Esophagus muscularis mucosa (tissue), 4 donors: ENCODE measurements around the gene AKT1. TPM values are rescaled to one million over a fixed set of nuclear protein-coding genes. Genes with fewer than 3 reads are reported as not detected.

Source experiments
- DNase-seq: peaks from one replicate; pipeline ENCODE4 v3.0.0-alpha.2; 2017; ENCODE audit errors: extremely low spot score
- H3K27ac ChIP-seq, 4 donors: fragments of 200-600 bp; sonication (generic); replicated peaks in 1 of 4; 1 replicate in 3 of 4; 2 replicates in 1 of 4; pipeline ENCODE4 v1.5.1; 2016 to 2019; ENCODE audit warnings: mild to moderate bottlenecking in 1 of 4
- H3K27me3 ChIP-seq, 4 donors: fragments of 200-600 bp; sonication (generic); one replicate each; pipeline versions ENCODE4 v1.5.1 to v1.6.0; 2016 to 2019
- H3K36me3 ChIP-seq, 4 donors: fragments of 200-600 bp; sonication (generic); one replicate each; pipeline ENCODE4 v1.5.1; 2016 to 2019
- H3K4me1 ChIP-seq, 4 donors: fragments of 200-600 bp; sonication (generic); one replicate each; pipeline ENCODE4 v1.5.1; 2016 to 2019
- H3K4me3 ChIP-seq, 4 donors: fragments of 200-600 bp; sonication (generic); 1 replicate in 2 of 4; 2 replicates in 2 of 4; pipeline ENCODE4 v1.5.1; 2016 to 2019; ENCODE audit warnings: mild to moderate bottlenecking in 4 of 4, moderate library complexity in 1 of 4
- H3K9me3 ChIP-seq, 4 donors: fragments of 200-600 bp; sonication (generic); 1 replicate in 3 of 4; 2 replicates in 1 of 4; pipeline ENCODE4 v1.5.1; 2016 to 2019
- EP300 ChIP-seq: sonication (generic); formaldehyde crosslinking; IDR thresholded peaks from one replicate; pipeline ENCODE4 v1.6.1; 2017; ENCODE audit warnings: antibody characterized with exemption
- POLR2A ChIP-seq: fragments of 450-650 bp; IDR thresholded peaks from one replicate; pipeline ENCODE4 v1.6.1; 2017; ENCODE audit warnings: antibody characterized with exemption, moderate library complexity, mild to moderate bottlenecking, low read depth
- POLR2AphosphoS5 ChIP-seq, 2 donors: sonication (generic); formaldehyde crosslinking; IDR thresholded peaks; one replicate each; pipeline ENCODE4 v1.6.1; 2017; ENCODE audit warnings: antibody characterized with exemption in 2 of 2
- WGBS: methylation state at CpG from one replicate; pipeline ENCODE4 v1.1.5; 2018; 5-methylcytosine and 5-hydroxymethylcytosine counted together
- intact Hi-C: fragments of 100-400 bp; cut with DNase I; formaldehyde crosslinking; loops from one replicate; pipeline ENCODE4 v1.15.1; 2023
- total RNA-seq, 4 donors: library from RNA; depleted of rRNA; stranded (reverse); fragments of >200 nt; gene quantifications; one replicate each; pipeline versions ENCODE4 v1.1.0 to v1.2.1, GENCODE V29; 2016
- TF ChIP-seq, protein P1 (sequence below), 3 experiments: fragments of 200-600 bp in 2 of 3; fragments of 450-650 bp in 1 of 3; sonication (generic) in 2 of 3; IDR thresholded peaks; one replicate each; pipeline ENCODE4 v1.5.1; 2017 to 2019; ENCODE audit warnings: antibody characterized with exemption in 3 of 3, mild to moderate bottlenecking in 2 of 3, moderate library complexity in 1 of 3

Gene AKT1
- total RNA-seq: 100 to 1,000 TPM; 162 to 267 (median 187) TPM

GRCh38 chr14:104794993-104795780 is at the start of gene AKT1:
AKT1 (minus strand) TSS chr14:104795748; CDS start chr14:104792643, 3,105 bp downstream.
- Histone ChIP-seq H3K27ac (peak within 1 kb of the TSS; percentile 84 to 97 (median 93)), H3K27me3 (no peaks in the 10 kb centered on the region), H3K36me3 (peaks cover 6 to 24% (median 22%) of the 10 kb centered on the region in 4 donors), H3K9me3 (no peaks in the 10 kb centered on the region), H3K4me1 (peaks cover 57 to 93% (median 71%) of the 10 kb centered on the region in 4 donors), H3K4me3 (peak within 1 kb of the TSS; percentile 84 to 95 (median 92))
- DNase-seq: no peak
- WGBS: 2% methylated on average over 32 of the region's 124 CpGs
- intact Hi-C loops: no loop called here
- TF ChIP-seq POLR2AphosphoS5 (IDR thresholded peaks at IDR 0.05): no peak
- TF ChIP-seq, protein P1, sequence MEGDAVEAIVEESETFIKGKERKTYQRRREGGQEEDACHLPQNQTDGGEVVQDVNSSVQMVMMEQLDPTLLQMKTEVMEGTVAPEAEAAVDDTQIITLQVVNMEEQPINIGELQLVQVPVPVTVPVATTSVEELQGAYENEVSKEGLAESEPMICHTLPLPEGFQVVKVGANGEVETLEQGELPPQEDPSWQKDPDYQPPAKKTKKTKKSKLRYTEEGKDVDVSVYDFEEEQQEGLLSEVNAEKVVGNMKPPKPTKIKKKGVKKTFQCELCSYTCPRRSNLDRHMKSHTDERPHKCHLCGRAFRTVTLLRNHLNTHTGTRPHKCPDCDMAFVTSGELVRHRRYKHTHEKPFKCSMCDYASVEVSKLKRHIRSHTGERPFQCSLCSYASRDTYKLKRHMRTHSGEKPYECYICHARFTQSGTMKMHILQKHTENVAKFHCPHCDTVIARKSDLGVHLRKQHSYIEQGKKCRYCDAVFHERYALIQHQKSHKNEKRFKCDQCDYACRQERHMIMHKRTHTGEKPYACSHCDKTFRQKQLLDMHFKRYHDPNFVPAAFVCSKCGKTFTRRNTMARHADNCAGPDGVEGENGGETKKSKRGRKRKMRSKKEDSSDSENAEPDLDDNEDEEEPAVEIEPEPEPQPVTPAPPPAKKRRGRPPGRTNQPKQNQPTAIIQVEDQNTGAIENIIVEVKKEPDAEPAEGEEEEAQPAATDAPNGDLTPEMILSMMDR (IDR thresholded peaks at IDR 0.05): no peak
- no peak for TF ChIP-seq EP300
- TF ChIP-seq POLR2A: no peak

DNA sequence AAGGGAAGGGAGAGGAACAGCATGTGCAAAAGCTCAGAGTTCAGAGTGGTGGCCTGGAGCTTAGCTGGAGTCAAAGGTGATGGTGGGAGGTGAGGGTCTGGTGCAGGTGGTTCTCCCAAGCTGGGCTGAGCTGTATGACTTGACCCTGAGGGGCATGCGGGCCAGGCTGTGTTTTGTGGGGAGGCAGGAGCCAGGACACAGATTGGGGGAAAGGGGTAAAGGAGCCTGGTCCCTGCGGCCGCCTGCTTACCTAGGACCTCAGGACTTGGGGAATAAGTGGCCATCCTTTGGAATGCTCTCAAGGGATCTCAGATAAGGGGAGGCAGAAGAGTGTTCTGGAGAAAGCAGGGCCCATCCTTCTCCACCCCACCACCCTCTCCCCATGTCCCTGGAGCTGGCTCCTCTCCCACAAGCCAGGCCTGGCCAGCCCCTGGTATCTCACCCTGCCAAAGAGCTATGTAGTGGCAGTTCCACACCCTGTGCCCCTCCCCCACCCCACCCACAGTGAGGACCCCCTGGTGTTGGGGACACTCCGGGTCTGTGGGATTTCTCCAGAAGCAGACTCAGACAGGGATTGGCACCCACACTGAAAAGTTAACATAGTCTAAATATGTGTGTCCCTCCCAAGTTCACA is 49.6 kb upstream of the AKT1 start:
- Histone ChIP-seq H3K4me3 (no peak overlapping the region), H3K9me3 (no peaks in the 10 kb centered on the region), H3K27ac (no peak overlapping the region), H3K36me3 (no peaks in the 10 kb centered on the region), H3K27me3 (peaks cover 0 to 82% (median 19%) of the 10 kb centered on the region in 4 donors), H3K4me1 (peaks cover 13 to 22% (median 20%) of the 10 kb centered on the region in 4 donors)
- WGBS: 97% methylated on average over 4 of the region's 4 CpGs
- intact Hi-C loops: no loop called here
- no peak for TF ChIP-seq POLR2A
- no peak for TF ChIP-seq EP300
- TF ChIP-seq, protein P1 (IDR thresholded peaks at IDR 0.05): no peak
- TF ChIP-seq POLR2AphosphoS5 (IDR thresholded peaks at IDR 0.05): no peak
- no peak for DNase-seq

GRCh38 chr14:104844306-104845032 is 48.9 kb upstream of the AKT1 start:
- Histone ChIP-seq H3K4me3 (peak overlapping the region; percentile 46 to 59 (median 52)), H3K9me3 (no peaks in the 10 kb centered on the region), H3K27me3 (peaks cover 0 to 75% (median 19%) of the 10 kb centered on the region in 4 donors), H3K4me1 (peaks cover 13 to 22% (median 20%) of the 10 kb centered on the region in 4 donors), H3K36me3 (no peaks in the 10 kb centered on the region), H3K27ac (no peak overlapping the region)
- intact Hi-C loops: no loop called here
- WGBS: 17% methylated on average over 22 of the region's 27 CpGs
- no peak for DNase-seq
- TF ChIP-seq EP300: no peak
- no peak for TF ChIP-seq POLR2A
- TF ChIP-seq, protein P1 (IDR thresholded peaks at IDR 0.05): no peak
- TF ChIP-seq POLR2AphosphoS5 (IDR thresholded peaks at IDR 0.05): no peak

DNA sequence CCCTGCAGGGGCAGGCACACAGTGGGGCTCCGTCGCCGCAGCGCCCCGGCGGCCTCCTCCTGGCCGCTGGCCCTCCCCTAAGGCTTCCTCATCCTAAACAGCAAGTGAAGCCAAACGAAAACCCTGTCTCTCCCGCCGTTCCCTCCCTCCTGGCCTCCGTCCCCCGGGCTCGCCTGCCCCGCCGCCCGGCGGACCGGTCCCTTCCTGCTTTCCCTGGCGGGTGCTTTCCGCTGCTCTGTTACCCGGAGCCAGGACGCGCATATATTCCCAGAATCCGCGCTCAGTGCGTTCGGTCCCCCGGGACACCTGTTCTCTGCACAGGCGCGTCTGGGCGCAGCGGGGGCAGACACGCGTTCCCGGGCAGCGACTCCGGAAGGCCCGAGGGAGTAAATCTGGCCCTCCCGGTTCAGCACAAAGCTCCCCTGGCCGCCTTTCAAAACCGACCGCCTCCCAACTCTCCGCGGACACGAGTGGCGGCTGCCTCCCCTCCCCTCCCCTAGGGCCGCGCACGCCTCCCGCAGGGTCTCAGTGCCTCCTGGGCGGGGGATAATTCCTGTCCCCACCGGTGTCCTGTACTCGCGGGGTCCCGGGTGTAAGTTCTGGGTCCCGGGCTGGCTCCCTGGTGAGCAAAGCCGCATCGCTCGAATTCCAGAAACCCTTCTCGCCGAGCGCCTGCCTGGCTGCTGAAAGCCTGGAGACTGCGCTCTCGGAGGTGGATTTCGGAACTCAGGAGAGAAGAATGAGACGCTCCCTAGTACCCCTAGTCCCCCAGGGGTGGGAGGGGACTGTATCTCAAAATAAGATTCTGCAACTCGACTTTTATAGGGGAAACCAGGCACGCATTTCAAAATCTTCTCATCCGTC is 48.1 kb upstream of the AKT1 start:
- TF ChIP-seq, protein P1 (IDR thresholded peaks at IDR 0.05): no peak
- TF ChIP-seq POLR2AphosphoS5 (IDR thresholded peaks at IDR 0.05): no peak
- TF ChIP-seq POLR2A: no peak
- no peak for TF ChIP-seq EP300
- no peak for DNase-seq
- 1% methylated on average over 51 of the region's 69 CpGs for WGBS
- Histone ChIP-seq H3K27me3 (peaks cover 0 to 69% (median 19%) of the 10 kb centered on the region in 4 donors), H3K36me3 (no peaks in the 10 kb centered on the region), H3K9me3 (no peaks in the 10 kb centered on the region), H3K4me3 (peak overlapping the region; percentile 46 to 59 (median 52)), H3K4me1 (peaks cover 13 to 22% (median 20%) of the 10 kb centered on the region in 4 donors), H3K27ac (no peak overlapping the region)
- intact Hi-C loops: no loop called here
